Measurements from ENCODE around the gene COL5A1.
"Not testable (repeated sequence)": the region's sequence is repeated elsewhere in the genome, so short reads cannot be mapped to it uniquely, and the experiment has no call there.

COL5A1 gene

GRCh38 chr9:134843740-134844139, 202.1 kb downstream of the COL5A1 start:
- DNase-seq: no peak

- DNase-seq: no peak
Measured at GRCh38 chr9:134844821-134845220, 203.2 kb downstream of the COL5A1 start.

DNA sequence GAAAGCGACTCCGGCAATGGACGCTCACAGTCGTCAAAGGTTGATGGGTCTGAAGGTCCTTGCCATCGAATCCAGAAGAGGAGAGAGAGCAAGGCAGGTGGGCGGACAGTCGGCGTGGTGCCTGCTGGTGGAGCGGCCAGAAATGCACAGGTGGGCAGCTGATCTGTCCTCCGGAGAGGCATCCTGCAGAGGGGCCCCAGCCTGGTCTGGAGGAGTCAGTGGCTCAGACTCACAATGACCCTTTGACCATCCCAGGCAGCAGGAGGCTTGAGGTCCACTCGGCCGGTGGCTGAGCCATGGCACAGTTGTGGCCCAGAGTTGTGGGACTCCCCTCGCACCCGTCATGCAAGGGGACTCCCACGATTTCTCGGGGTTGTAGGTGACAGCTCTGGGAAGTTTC, 204.6 kb downstream of the COL5A1 start:
- DNase-seq: no peak

GRCh38 chr9:134846699-134847098, 205.1 kb downstream of the COL5A1 start:
- DNase-seq: no peak

DNA sequence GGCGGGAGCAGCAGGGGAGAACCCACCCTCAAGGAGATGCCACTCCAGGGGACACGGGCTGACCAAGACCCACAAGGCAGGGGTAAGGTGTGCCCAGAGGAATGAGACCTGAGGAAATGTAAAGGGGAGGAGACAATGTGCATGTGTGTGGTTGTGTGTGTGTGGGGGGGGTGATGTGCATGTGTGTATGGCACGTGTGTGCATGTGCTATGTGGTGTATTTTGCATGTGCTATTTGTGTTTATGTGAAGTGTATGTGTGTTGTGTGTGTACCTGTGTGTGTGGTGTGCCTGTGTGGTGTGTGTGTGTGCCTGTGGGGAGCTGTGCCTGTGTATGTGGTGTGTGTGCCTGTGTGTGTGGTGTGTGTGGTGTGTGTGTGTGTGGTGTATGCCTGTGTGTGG, 205.5 kb downstream of the COL5A1 start:
- no peak for DNase-seq

DNA sequence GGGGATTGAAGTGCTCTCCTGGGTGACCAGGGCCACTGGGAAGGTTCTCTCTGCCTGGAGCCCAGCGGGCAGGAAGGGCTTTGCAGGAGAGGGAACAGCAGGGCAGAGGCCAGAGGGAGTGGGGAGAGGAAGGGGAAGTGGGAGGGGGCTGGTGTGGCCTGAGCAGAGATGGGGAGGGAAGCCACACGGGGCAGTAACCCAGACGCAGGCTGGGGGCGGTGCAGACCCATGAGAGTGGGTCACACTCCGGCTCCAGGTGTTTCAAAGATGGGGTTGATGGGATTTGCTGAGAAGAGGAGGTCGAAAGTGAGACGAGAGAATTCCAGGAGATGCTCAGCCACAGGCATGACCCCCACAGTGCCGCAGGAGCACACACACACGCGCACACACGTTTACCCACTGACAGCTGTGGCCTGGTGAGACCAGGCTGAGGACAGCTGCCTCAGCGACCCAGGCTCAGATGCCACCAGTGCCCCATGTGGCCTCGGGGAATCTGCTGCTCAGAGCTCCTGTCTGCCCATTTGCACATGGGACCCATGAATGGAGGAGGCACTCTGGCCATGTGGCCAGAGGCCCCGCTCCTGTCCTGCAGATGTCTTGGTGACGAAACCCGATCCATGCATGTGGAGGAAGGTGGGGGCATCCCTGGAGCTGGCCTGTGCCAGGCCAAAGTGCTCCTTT, 206.3 kb downstream of the COL5A1 start:
- no peak for DNase-seq

- DNase-seq: no peak
Measured at GRCh38 chr9:134848504-134848903, 206.9 kb downstream of the COL5A1 start.

DNA sequence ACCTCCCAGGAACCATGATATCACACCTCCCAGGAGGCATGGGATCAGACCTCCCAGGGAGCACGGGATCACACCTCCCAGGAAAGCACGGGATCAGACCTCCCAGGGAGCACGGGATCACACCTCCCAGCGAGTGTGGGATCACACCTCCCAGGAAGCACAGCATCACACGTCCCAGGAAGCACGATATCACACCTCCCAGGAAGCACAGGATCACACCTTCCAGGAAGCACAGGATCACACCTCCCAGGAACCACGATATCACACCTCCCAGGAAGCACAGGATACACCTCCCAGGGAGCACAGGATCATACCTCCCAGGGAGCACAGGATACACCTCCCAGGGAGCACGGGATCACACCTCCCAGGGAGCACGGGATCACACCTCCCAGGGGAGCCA, 209.0 kb downstream of the COL5A1 start:
- no peak for DNase-seq

GRCh38 chr9:134851020-134851419, 209.4 kb downstream of the COL5A1 start:
- no peak for DNase-seq

- DNase-seq: no peak
Measured at GRCh38 chr9:134852906-134853654, 211.5 kb downstream of the COL5A1 start.

- DNase-seq: no peak
Measured at GRCh38 chr9:134853893-134854292, 212.3 kb downstream of the COL5A1 start.

GRCh38 chr9:134854541-134854981, 213.0 kb downstream of the COL5A1 start:
- DNase-seq: no peak

- DNase-seq: no peak
Measured at GRCh38 chr9:134855231-134855899, 213.8 kb downstream of the COL5A1 start.

DNA sequence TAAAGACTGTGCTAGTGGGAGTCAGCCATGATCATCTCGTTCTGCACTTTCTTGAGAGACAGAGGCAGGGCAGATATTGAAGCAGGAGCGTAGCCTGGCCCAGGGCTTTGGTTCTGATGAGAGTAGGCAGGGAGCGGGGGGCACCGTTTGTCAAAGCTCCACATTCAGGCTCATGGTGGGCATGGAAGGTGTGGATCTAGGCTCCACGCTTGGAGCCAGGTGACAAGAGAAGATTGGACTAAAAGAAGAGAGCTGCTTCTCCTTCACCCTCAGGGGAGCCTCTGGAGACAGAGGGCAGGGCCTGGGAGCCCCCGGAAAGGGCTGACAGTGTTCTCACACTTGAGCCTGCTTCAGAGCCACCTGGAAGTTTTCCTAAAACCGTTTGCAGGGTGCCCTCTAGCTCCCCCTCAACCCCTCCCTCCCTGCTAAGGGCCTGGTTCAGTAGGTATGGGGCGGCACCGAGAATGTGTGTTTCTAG, 214.3 kb downstream of the COL5A1 start:
- no peak for DNase-seq

DNA sequence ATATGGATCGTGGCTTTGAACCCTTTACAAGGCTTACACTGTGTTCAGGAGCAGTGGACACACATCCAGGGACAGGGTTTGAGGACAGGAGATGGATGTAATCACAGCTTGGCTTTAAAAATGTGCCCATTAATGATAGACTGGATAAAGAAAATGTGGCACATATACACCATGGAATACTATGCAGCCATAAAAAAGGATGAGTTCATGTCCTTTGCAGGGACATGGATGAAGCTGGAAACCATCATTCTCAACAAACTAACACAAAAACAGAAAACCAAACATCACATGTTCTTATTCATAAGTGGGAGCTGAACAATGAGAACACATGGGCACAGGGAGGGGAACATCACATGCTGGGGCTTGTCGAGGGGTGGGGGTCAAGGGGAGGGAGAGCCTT, 215.8 kb downstream of the COL5A1 start:
- not testable (repeated sequence) for DNase-seq

GRCh38 chr9:134858051-134858841, 216.6 kb downstream of the COL5A1 start:
- DNase-seq: no peak

- DNase-seq: no peak
Measured at GRCh38 chr9:134860510-134860909, 218.9 kb downstream of the COL5A1 start.

DNA sequence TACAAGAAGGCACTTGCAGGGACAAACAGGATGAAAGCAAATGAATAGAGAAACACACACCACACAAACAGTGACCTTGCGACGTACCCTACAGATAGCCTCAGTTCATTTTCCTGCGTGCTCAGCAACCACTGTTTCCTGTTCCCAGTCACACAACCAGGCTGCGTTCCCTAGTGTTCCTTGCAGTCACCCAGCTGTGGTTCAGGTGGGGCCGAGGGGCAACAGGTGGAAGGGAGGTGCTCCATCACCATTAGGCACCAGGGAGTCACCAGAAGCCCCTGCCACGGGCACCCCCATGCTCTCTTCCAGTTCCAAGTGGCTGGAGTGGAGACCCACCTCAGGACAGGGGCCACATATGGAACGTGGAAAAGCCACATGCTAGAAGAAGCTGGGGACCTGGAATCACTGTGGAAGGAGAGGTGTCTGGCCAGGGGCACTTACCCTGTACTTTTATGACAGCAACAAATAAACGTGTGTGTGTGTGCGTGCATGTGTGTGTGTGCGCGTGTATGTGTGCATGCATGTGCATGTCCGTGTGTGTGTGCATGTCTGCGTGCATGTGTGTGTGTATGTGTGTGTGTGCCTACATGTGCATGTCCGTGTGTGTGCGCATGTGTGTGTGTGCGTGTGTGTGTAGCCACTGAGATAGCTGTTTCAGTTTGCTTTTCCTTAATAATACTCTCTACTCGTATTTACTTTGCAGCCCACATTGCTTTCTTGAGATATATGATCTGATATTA, 220.2 kb downstream of the COL5A1 start:
- DNase-seq: no peak

GRCh38 chr9:134863306-134863902, 221.8 kb downstream of the COL5A1 start:
- DNase-seq: no peak

DNA sequence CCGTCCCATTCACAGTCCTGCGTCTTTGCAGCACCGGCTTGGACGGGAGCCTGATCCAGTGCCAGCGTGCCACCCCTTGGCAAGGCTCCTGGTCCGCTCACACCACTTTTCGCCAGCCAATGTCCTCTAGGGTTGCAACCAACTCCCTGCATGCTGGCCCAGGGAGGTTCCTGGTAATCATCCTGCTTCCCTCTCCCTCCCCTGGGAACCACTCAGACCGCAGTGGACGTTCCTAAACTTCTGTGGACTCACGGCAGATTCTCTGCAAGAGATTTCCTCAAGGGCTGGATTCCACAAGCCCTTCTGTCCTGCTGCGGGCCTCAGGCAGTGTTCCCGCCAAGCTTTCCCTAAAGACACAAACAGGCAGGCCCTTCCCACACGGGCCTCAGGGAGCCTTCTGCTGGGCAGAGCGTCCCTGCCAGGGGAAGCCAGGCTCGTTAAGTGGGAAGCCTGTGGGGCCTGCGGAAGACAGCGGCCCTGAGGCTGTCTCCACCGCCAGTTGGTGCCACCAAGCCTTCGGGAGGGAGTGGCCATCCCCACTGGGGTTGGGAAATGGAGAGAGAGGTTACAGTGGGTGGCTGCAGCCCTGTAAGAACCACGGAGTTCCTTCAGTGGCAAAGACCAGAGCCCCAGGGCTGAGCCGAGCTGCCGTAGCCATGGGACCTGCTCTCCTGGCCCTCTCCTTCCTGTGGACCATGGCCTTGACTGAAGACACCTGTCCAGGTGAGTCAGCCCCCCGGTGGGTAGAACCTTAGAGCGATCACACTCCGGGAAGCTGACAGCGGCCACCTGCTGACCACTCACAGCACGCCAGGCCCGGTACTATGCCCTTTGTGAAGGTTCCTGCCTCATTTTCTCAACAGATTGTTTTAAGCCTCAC, 222.6 kb downstream of the COL5A1 start:
- DNase-seq: no peak

- no peak for DNase-seq
Measured at GRCh38 chr9:134864821-134865190, 223.2 kb downstream of the COL5A1 start.
